Measurements from ENCODE around the gene DCLK2. TPM values are rescaled to one million over a fixed set of nuclear protein-coding genes. Genes with fewer than 3 reads are reported as not detected.

The DCLK2 gene
- polyA plus RNA-seq, 1 of the 3 experiments (the other 2 are of a cell fraction), result 10.1 TPM

GRCh38 chr4:150149381-150149780 lies 71.1 kb downstream of the DCLK2 start (continued):
- TF ChIP-seq RCOR1 (IDR thresholded peaks at IDR 0.05; ENCODE audit: low read length) (no peak), GABPA (IDR thresholded peaks at IDR 0.05; ENCODE audit: low read depth) (no peak)

GRCh38 chr4:150150629-150151062 lies 72.4 kb downstream of the DCLK2 start:
- H3K4me1 ChIP-seq (ENCODE audit: control insufficient read depth in 1 of 2, insufficient read depth in 2 of 2, low read depth in 1 of 2, low read length in 1 of 2), result peaks cover 14 to 20% of the 10 kb centered on the region in 2 experiments
- H2AFZ ChIP-seq (ENCODE audit: low read depth), result no peak overlapping the region
- H3K27ac ChIP-seq (ENCODE audit: low read depth in 2 of 2, low read length in 1 of 2), result peak overlapping the region in 1 of 2 experiments; percentile 23; a peak in 1 of 4 replicates
- H3K9ac ChIP-seq, result no peak overlapping the region
- H3K36me3 ChIP-seq (replicated peaks in 1 of 2; ENCODE audit: control insufficient read depth in 1 of 2, insufficient read depth in 2 of 2, low read length in 1 of 2), result peaks cover 0 to 5% of the 10 kb centered on the region in 2 experiments
- H3K9me2 ChIP-seq, result no peaks in the 10 kb centered on the region
- H4K20me1 ChIP-seq (ENCODE audit: insufficient read depth), result no peaks in the 10 kb centered on the region
- H3K4me2 ChIP-seq, result no peak overlapping the region
- ChIA-PET POLR2A (no interaction called here), CTCF (interaction anchor here (0.6 to 1.2 kb wide), 3 partner anchors 61 to 92 kb away, joined by 3 read pairs; no protein-coding TSS in a partner anchor)
- TF ChIP-seq EP300 (IDR thresholded peaks at IDR 0.05; ENCODE audit: borderline replicate concordance in 1 of 2, low read depth in 1 of 2, low read length in 1 of 2) (no peak), RXRA (IDR thresholded peaks at IDR 0.05; ENCODE audit: borderline replicate concordance, low read depth) (no peak)
- H3K4me3 ChIP-seq (ENCODE audit: low read depth in 2 of 2, low read length in 1 of 2), result no peak overlapping the region
- no peaks in the 10 kb centered on the region for H3K27me3 ChIP-seq (ENCODE audit: insufficient read depth)
- H3F3A ChIP-seq (replicated peaks; ENCODE audit: insufficient read depth), result peaks cover 12% of the 10 kb centered on the region
- no peak for DNase-seq
- peaks cover 89% of the 10 kb centered on the region for H3K79me2 ChIP-seq (ENCODE audit: insufficient read depth)
- H3K9me3 ChIP-seq, result no peaks in the 10 kb centered on the region
- WGBS (ENCODE audit: low lambda C conversion rate), result 100% methylated on average over 1 of the region's 1 CpG

GRCh38 chr4:150152766-150153165 lies 74.5 kb downstream of the DCLK2 start:
- H3K4me1 ChIP-seq (ENCODE audit: control insufficient read depth in 1 of 2, insufficient read depth in 2 of 2, low read depth in 1 of 2, low read length in 1 of 2), result peaks cover 10 to 14% of the 10 kb centered on the region in 2 experiments
- CTCF ChIA-PET, result no interaction called here
- no peaks in the 10 kb centered on the region for H3K9me3 ChIP-seq
- 74% methylated on average over 3 of the region's 3 CpGs for WGBS (ENCODE audit: low lambda C conversion rate)
- H3F3A ChIP-seq (replicated peaks; ENCODE audit: insufficient read depth), result no peaks in the 10 kb centered on the region
- no peak overlapping the region for H2AFZ ChIP-seq (ENCODE audit: low read depth)
- POLR2A ChIA-PET, result no interaction called here
- H3K27me3 ChIP-seq (ENCODE audit: insufficient read depth), result no peaks in the 10 kb centered on the region
- H3K27ac ChIP-seq (ENCODE audit: low read depth in 2 of 2, low read length in 1 of 2), result peak overlapping the region in 1 of 2 experiments; percentile 3; a peak in 1 of 4 replicates
- no peak for DNase-seq
- no peak overlapping the region for H3K4me3 ChIP-seq (ENCODE audit: low read depth in 2 of 2, low read length in 1 of 2)
- H3K9me2 ChIP-seq, result no peaks in the 10 kb centered on the region
- peaks cover 86% of the 10 kb centered on the region for H3K79me2 ChIP-seq (ENCODE audit: insufficient read depth)
- H4K20me1 ChIP-seq (ENCODE audit: insufficient read depth), result no peaks in the 10 kb centered on the region
- no peak overlapping the region for H3K9ac ChIP-seq
- H3K4me2 ChIP-seq, result no peak overlapping the region
- H3K36me3 ChIP-seq (replicated peaks in 1 of 2; ENCODE audit: control insufficient read depth in 1 of 2, insufficient read depth in 2 of 2, low read length in 1 of 2), result peaks cover 0 to 5% of the 10 kb centered on the region in 2 experiments
- TF ChIP-seq ZBTB33 (IDR thresholded peaks at IDR 0.05; ENCODE audit: borderline replicate concordance, low read depth), result no peak
- no peak for TF ChIP-seq RAD21 (IDR thresholded peaks at IDR 0.05; ENCODE audit: low read length)
- TF ChIP-seq CHD2 (IDR thresholded peaks at IDR 0.05; ENCODE audit: low read length, partially characterized antibody), result no peak
- no peak for TF ChIP-seq TAF1 (IDR thresholded peaks at IDR 0.05; ENCODE audit: borderline replicate concordance, low read depth, low read length)
- TF ChIP-seq, protein P1, sequence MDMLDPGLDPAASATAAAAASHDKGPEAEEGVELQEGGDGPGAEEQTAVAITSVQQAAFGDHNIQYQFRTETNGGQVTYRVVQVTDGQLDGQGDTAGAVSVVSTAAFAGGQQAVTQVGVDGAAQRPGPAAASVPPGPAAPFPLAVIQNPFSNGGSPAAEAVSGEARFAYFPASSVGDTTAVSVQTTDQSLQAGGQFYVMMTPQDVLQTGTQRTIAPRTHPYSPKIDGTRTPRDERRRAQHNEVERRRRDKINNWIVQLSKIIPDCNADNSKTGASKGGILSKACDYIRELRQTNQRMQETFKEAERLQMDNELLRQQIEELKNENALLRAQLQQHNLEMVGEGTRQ (IDR thresholded peaks at IDR 0.05; ENCODE audit: borderline replicate concordance, low read depth, low read length), result no peak
- TF ChIP-seq FOXM1 (IDR thresholded peaks at IDR 0.05; ENCODE audit: low read depth), result no peak
- TF ChIP-seq, protein P2, sequence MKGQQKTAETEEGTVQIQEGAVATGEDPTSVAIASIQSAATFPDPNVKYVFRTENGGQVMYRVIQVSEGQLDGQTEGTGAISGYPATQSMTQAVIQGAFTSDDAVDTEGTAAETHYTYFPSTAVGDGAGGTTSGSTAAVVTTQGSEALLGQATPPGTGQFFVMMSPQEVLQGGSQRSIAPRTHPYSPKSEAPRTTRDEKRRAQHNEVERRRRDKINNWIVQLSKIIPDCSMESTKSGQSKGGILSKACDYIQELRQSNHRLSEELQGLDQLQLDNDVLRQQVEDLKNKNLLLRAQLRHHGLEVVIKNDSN (IDR thresholded peaks at IDR 0.05; ENCODE audit: borderline replicate concordance, low read depth), result no peak
- TF ChIP-seq REST (IDR thresholded peaks at IDR 0.05; ENCODE audit: low read depth, low read length), result no peak

Measured in SK-N-SH (cell line).